Stimulated activated effector memory CD8-positive, alpha-beta T cell treated with anti-CD3 and anti-CD28 coated beads, Interleukin-12 subunit alpha, Interleukin-12 subunit beta, amount 100 ng/mL, for 72 hours (primary cell): ENCODE results near the gene TULP4.
"Not testable (repeated sequence)": the region's sequence is repeated elsewhere in the genome, so short reads cannot be mapped to it uniquely, and the experiment has no call there.

Experiments used
- ATAC-seq: fragments of 150-1000 bp; cut with Tn5 transposase; 2 replicates; pipeline ENCODE4 v1.10.0; 2021
- DNase-seq, 2 donors: peaks; one replicate each; pipeline ENCODE4 v3.0.0; 2021 to 2022; ENCODE audit warnings: low spot score in 2 of 2
- H3K27ac Mint-ChIP-seq: one replicate; pipeline ENCODE4 v1.8.0; 2022; ENCODE audit warnings: mild to moderate bottlenecking, mixed read lengths
- H3K36me3 Mint-ChIP-seq: one replicate; pipeline ENCODE4 v1.8.0; 2022; ENCODE audit warnings: mild to moderate bottlenecking, mixed read lengths
- H3K4me1 Mint-ChIP-seq: one replicate; pipeline ENCODE4 v1.8.0; 2022; ENCODE audit warnings: mixed read lengths
- H3K4me3 Mint-ChIP-seq: one replicate; pipeline ENCODE4 v1.8.0; 2022; ENCODE audit warnings: mild to moderate bottlenecking, mixed read lengths
- H3K9me3 Mint-ChIP-seq: one replicate; pipeline ENCODE4 v1.8.0; 2022; ENCODE audit warnings: mixed read lengths

Gene TULP4

DNA sequence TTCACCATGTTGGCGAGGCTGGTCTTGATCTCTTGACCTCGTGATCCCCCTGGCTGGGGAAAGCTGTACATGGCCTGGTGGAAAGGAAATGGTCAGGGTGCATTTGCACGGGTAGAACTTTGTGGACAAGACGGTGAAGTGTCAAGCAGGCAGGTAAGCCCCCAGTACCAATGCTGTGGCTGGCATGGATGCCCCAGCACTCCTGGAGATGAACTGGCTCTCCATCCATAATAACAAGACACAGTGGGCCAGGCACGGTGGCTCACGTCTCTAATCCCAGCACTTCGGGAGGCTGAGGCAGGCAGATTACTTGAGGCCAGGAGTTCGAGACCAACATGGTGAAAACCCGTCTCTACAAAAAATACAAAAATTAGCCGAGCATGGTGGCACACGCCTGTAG is 210.4 kb downstream of the TULP4 start:
- H3K36me3 Mint-ChIP-seq = no peaks in the 10 kb centered on the region
- ATAC-seq (no peak), DNase-seq (no peak)
- H3K9me3 Mint-ChIP-seq = no peaks in the 10 kb centered on the region
- no peak overlapping the region for H3K27ac Mint-ChIP-seq
- peaks cover 11% of the 10 kb centered on the region for H3K4me1 Mint-ChIP-seq
- H3K4me3 Mint-ChIP-seq = no peak overlapping the region

DNA sequence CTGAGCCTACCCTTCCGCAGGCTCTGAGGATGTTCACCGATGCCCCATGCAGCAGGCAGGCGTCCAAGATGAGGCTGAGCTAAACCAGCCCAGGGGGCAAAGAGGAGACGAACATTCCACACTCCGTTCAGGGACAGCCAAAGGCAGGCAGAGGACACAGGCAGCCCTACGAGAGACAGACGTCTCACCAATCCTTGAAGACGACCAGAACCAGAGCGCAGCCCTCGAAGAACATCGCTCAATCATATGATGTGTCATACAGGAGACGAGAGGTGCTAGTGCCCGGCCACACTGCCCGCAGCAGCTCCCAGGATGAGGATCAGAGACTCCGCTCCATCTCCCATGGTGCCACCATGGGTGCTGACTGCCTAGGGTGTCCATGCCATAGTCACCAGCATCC is 212.0 kb downstream of the TULP4 start:
- no peak overlapping the region for H3K4me3 Mint-ChIP-seq
- DNase-seq (no peak), ATAC-seq (no peak)
- H3K27ac Mint-ChIP-seq = no peak overlapping the region
- H3K4me1 Mint-ChIP-seq = no peaks in the 10 kb centered on the region
- H3K36me3 Mint-ChIP-seq = no peaks in the 10 kb centered on the region
- peaks cover 2% of the 10 kb centered on the region for H3K9me3 Mint-ChIP-seq

DNA sequence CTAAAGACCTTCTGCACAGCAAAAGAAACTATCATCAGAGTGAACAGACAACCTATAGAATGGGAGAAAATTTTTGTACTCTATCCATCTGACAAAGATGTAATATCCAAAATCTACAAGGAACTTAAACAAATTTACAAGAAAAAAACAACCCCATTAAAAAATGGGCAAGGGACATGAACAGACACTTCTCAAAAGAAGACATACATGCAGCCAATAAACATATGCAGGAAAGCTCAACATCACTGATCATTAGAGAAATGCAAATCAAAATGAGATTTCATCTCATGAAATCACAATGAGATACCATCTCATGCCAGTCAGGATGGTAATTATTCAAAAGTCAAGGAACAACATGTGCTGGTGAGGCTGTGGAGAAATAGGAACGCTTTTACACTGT is 215.6 kb downstream of the TULP4 start:
- H3K36me3 Mint-ChIP-seq, H3K4me1 Mint-ChIP-seq, H3K4me3 Mint-ChIP-seq, H3K9me3 Mint-ChIP-seq, H3K27ac Mint-ChIP-seq, DNase-seq, ATAC-seq: not testable (repeated sequence)

DNA sequence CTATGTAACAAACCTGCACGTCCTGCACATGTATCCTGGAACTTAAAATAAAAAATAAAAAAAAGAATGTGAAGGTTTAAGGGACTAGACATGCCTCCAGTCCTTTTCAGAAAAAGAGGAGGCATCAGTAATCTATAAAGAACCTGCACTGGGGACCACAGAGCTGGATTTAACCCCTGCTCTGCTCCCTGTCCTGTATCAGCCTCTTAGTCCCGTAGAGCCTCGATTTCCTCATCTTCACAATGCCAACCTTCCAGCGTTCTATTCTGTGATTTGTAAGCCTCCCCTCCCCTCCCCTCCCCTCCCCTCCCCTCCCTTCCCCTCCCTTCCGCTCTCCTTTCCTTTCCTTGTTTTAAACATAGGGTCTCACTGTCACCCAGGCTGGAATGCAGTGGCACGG is 216.6 kb downstream of the TULP4 start:
- ATAC-seq (no peak), DNase-seq (no peak)
- Mint-ChIP-seq H3K4me3 (no peak overlapping the region), H3K27ac (no peak overlapping the region), H3K9me3 (peaks cover 2% of the 10 kb centered on the region), H3K36me3 (no peaks in the 10 kb centered on the region), H3K4me1 (no peaks in the 10 kb centered on the region)

DNA sequence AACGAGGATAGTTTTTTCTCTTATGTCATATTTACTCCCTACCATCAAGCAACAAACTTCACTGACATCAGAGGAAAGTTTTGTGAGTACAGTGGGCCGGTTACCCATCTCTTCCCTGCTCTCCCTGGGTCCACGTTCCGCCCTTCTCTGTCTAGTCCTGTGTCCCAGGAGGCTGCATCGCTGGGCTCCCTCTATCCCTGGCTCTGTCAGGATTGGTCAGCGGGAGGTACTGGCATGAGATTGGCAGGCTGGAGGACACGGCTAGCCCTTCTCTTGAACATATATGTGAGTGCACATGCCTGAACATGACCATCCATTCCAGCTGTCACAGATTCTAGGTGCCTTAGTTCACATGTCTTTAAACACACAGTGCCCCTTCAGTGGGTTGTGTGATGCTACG is 217.4 kb downstream of the TULP4 start:
- Mint-ChIP-seq H3K36me3 (no peaks in the 10 kb centered on the region), H3K27ac (no peak overlapping the region), H3K4me1 (no peaks in the 10 kb centered on the region), H3K9me3 (peaks cover 2% of the 10 kb centered on the region), H3K4me3 (no peak overlapping the region)
- ATAC-seq (no peak), DNase-seq (no peak)

DNA sequence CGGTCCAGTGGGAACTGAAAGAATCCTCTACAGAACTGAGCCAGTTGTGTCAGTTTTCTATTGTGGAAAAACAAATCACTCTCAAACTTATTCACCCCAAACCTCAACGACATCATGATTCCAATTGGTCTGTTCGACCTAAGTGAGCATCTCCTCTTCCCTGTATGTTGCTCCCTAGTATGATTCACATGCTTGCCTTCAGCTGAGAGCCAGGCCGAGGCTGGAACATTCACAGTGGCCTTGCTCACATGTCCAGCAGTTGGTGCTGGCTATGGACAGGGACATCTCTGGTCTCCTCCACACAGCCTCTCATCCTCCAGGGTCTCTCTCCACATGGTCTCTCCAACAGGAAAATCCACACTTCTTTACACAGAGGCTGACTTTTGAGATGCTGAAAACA is 219.3 kb downstream of the TULP4 start:
- H3K4me1 Mint-ChIP-seq = peaks cover 6% of the 10 kb centered on the region
- ATAC-seq (no peak), DNase-seq (no peak)
- no peaks in the 10 kb centered on the region for H3K36me3 Mint-ChIP-seq
- no peak overlapping the region for H3K27ac Mint-ChIP-seq
- H3K9me3 Mint-ChIP-seq = peaks cover 5% of the 10 kb centered on the region
- no peak overlapping the region for H3K4me3 Mint-ChIP-seq

DNA sequence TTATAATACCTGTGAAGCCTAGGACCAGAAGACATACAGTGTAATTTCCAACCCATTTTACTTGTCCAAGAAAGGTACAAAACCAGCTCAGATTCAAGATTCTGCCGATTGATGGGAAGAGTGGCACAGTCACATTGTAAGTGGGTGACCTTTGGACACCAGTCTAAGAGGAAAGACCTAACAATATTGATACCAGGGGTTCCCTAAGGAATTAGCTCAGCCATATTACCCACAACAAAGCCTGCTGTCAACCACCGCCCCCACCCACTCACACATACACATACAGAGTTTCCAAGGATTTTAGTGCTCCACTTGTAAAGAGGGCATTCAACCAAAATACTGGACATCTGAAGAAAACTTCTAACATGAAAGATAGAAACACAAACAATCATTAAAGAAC is 219.7 kb downstream of the TULP4 start:
- Mint-ChIP-seq H3K4me1 (peaks cover 6% of the 10 kb centered on the region), H3K27ac (no peak overlapping the region), H3K4me3 (no peak overlapping the region), H3K36me3 (no peaks in the 10 kb centered on the region), H3K9me3 (peaks cover 5% of the 10 kb centered on the region)
- ATAC-seq (no peak), DNase-seq (no peak)

DNA sequence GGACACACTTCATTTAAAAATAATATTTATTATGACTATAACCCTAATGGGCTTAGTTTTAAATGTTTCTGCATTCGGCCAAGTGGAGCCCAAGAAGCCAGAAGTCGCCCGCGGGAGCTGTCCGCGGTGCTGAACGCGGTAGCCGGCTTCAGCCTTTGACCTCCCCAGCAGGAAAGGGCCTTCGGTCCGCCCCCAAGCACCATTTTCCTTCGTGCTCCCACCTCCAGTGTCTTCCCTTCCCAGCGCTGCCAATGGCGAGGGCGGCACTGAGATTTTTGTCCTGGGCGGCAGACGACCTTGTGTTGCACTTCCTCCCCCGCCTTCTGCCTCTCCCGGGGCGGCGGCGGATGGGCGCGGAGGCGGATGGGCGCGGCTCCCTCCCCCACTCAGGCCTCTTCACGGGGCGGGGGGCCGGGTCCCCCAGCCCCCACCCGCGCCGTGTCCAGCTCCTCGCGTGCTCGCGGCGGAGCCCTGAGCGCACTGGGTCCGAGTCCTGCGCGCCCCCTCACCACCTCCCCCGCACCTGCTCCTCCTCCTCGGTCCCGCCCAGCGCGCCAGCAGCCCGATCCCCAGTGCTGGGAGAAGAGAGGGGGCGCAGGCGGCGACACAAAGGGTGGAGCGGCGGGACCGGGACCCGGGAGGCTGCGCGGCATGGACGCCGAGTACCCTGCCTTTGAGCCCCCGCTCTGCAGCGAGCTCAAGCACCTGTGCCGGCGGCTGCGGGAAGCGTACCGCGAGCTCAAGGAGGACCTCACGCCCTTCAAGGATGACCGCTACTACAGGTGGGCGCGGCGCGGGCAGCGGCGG is 224.0 kb downstream of the TULP4 start:
- peaks cover 2% of the 10 kb centered on the region for H3K9me3 Mint-ChIP-seq
- DNase-seq = peak; percentile 67 to 81
- no peak overlapping the region for H3K27ac Mint-ChIP-seq
- H3K4me1 Mint-ChIP-seq = peaks cover 6% of the 10 kb centered on the region
- ATAC-seq = peak; percentile 75
- H3K36me3 Mint-ChIP-seq = no peaks in the 10 kb centered on the region
- H3K4me3 Mint-ChIP-seq = peak overlapping the region; percentile 67

DNA sequence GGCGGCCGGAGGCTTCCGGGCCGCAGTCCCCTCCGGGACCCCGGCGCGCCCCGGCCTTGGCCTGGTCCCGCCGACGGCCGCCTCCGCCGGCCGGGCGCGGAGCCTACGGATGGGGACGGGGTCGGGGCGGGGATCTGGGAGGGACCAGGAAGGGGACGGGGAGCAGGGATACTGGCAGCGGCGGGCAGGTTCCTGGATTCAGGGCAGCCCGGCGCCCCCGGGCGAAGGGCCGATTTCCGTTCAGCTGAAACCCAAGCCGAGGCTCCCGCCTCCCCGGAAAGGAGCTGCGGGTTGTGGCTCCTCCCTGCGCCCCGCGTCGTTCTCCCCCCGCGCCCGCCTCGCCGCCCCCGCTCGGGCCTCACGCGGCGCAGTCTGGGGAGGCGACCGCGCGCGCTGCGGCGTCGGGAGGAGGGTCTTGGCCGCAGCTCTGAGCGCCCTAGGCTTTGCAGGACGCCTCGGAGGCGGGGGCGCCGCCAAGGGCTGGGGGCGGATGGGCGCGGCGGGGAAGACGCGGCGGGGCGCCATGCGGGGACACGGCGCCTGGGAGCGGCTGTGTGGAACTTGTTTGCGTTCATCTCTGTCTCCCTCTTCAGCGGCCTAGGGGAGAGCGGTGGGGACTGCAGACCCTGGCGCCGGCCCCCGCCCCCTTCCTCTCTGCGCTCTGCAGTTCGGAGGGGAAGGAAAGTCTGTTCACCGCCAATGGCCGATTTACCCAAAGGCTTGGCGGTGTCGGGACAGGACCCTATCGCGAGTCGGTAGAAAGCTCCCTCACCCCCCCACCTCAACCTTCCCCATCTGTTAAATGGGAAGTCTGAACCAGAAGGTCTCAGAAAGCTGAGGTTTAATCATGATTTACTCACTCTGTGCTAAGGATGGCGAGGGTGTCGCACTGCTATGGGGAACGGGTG is 224.9 kb downstream of the TULP4 start:
- Mint-ChIP-seq H3K36me3 (no peaks in the 10 kb centered on the region), H3K4me1 (peaks cover 6% of the 10 kb centered on the region), H3K9me3 (peaks cover 2% of the 10 kb centered on the region), H3K4me3 (peak overlapping the region; percentile 67), H3K27ac (no peak overlapping the region)
- peak; percentile 45 for ATAC-seq
- DNase-seq = no peak

DNA sequence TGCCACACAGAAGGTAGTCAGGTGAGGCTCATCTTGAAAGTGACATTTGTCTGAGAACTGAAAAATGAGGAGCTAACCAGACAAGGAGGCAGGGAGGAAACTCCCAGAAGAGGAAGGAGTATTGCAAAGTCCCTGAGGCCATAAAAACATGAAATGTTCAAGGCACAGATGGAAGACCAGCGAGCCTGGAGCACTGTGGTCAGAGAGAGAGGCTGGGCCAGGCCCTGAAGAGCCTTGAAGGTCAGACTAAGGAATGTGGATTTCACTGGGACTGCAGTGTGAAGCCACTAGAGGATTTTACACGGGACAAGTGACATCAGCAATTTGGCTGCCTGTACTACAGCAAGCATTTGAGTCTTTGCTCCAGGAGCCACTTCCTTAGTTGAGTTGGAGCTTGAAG is 226.5 kb downstream of the TULP4 start:
- H3K4me1 Mint-ChIP-seq = peaks cover 6% of the 10 kb centered on the region
- H3K9me3 Mint-ChIP-seq = peaks cover 2% of the 10 kb centered on the region
- no peaks in the 10 kb centered on the region for H3K36me3 Mint-ChIP-seq
- ATAC-seq (no peak), DNase-seq (no peak)
- no peak overlapping the region for H3K27ac Mint-ChIP-seq
- no peak overlapping the region for H3K4me3 Mint-ChIP-seq

DNA sequence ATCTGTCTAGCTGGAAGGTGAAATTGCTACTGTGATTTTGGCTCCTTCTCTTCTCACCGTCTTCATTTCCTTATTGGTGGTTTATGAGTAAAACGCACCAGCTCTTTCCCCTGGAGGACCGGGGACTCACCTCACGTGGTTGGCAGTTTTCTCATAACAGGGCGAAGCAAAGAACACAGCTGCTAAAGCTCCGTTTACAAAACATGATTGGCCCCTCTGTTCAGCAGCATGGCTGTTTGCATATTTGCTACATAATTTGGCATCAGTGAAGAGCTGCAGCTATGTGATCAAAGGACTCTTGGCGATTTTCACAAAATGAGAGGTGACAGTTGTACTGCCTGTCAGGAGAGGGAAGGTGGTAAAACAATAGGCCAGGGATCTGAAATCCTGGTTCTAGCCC is 227.1 kb downstream of the TULP4 start:
- ATAC-seq (no peak), DNase-seq (no peak)
- H3K27ac Mint-ChIP-seq = no peak overlapping the region
- H3K4me1 Mint-ChIP-seq = peaks cover 6% of the 10 kb centered on the region
- no peak overlapping the region for H3K4me3 Mint-ChIP-seq
- peaks cover 2% of the 10 kb centered on the region for H3K9me3 Mint-ChIP-seq
- no peaks in the 10 kb centered on the region for H3K36me3 Mint-ChIP-seq

- no peak for DNase-seq
- ATAC-seq = no peak
- Mint-ChIP-seq H3K4me3 (no peak overlapping the region), H3K27ac (no peak overlapping the region), H3K4me1 (peaks cover 6% of the 10 kb centered on the region), H3K9me3 (peaks cover 2% of the 10 kb centered on the region), H3K36me3 (no peaks in the 10 kb centered on the region)
Measured at GRCh38 chr6:158539881-158540280, 227.6 kb downstream of the TULP4 start.

GRCh38 chr6:158543606-158544185 is 231.4 kb downstream of the TULP4 start:
- ATAC-seq (no peak), DNase-seq (no peak)
- H3K9me3 Mint-ChIP-seq = no peaks in the 10 kb centered on the region
- H3K27ac Mint-ChIP-seq = no peak overlapping the region
- H3K4me1 Mint-ChIP-seq = no peaks in the 10 kb centered on the region
- H3K36me3 Mint-ChIP-seq = no peaks in the 10 kb centered on the region
- no peak overlapping the region for H3K4me3 Mint-ChIP-seq

DNA sequence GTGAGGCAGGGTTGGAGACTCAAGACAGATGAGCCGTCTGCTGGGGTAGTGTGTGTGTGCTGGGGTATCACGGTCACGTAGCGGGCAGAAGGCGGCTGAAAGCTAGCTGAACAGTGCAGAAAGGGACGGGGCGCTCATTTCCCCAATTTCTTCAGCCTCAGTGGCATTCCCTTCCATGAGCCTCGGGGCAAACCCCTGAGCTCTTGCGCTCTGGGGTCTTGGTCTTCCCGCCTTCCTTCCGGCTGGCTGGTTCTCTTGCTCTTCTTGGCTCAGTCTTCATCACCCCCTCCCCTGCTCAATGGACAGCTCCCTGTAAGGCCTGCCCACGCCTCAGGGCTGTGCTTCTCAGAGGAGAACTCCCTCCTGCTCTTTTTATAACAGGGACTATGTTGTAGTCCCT is 232.2 kb downstream of the TULP4 start:
- ATAC-seq (no peak), DNase-seq (no peak)
- Mint-ChIP-seq H3K27ac (no peak overlapping the region), H3K4me3 (no peak overlapping the region), H3K36me3 (no peaks in the 10 kb centered on the region), H3K4me1 (no peaks in the 10 kb centered on the region), H3K9me3 (no peaks in the 10 kb centered on the region)

- H3K9me3 Mint-ChIP-seq = no peaks in the 10 kb centered on the region
- DNase-seq (no peak), ATAC-seq (no peak)
- H3K4me3 Mint-ChIP-seq = no peak overlapping the region
- no peaks in the 10 kb centered on the region for H3K36me3 Mint-ChIP-seq
- no peaks in the 10 kb centered on the region for H3K4me1 Mint-ChIP-seq
- H3K27ac Mint-ChIP-seq = no peak overlapping the region
Measured at GRCh38 chr6:158545043-158545966, 233.0 kb downstream of the TULP4 start.
